D341Med (cell line): ENCODE results near the gene FBRS.
A peak's percentile ranks its signal among the peaks of the same experiment; 100 is the strongest.

Experiments
- DNase-seq: peaks from one replicate; pipeline ENCODE4 v3.0.0; 2012; ENCODE audit warnings: low spot score

Gene FBRS

DNA sequence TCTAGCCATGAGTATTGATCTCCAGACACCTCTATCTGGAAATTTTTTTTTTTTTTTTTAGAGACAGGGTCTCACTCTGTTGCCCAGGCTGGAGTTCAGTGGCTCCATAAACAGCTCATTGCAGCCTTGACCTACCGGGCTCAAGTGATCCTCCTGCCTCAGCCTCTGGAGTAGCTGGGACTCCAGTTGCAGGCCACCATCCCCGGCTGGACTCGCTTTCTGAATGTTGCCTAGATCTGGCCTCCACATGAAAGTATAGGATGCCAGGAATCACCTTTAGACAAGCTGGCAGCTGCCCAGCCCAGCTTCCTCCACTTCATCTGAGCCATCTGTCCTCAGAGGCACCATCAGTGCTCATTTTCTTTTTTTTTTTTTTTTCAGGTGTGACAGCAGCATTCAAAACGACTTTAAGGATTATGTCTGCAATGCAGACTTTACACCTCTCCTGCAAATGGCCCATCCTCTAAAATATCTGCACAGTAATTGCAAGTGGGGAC is 13.8 kb upstream of the FBRS start:
- DNase-seq = no peak

DNA sequence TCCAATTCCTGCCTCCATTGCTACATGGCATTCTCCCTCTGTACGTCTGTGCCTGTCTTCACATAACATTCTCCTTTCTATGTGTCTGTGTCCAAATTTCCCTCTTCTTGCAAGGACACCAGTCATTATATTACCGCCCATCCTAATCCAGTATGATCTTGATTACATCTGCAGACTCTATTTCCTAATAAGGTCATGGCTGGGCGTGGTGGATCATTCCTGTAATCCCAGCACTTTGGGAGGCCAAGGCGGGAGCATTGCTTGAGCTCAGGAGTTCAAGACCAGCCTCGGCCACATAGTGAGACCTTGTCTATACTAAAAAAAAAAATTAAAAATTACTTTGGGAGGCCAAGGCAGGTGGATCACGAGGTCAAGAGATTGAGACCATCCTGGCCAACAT is 12.5 kb upstream of the FBRS start:
- DNase-seq = no peak

DNA sequence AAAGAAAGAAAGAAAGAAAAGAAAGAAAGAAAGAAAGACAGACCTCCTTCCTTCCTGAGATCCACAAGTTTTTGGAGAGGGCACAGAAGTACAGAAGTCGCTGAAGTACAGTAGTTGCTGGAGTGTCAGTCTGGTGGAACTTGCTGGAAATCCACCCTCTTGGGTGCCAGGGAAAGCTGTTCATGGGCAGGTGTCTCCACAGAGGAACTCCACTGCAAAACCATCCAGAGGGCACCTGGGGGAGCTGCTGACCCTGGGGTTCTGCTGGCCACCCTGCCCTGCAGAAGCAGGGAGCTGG is 11.0 kb upstream of the FBRS start:
- no peak for DNase-seq

DNA sequence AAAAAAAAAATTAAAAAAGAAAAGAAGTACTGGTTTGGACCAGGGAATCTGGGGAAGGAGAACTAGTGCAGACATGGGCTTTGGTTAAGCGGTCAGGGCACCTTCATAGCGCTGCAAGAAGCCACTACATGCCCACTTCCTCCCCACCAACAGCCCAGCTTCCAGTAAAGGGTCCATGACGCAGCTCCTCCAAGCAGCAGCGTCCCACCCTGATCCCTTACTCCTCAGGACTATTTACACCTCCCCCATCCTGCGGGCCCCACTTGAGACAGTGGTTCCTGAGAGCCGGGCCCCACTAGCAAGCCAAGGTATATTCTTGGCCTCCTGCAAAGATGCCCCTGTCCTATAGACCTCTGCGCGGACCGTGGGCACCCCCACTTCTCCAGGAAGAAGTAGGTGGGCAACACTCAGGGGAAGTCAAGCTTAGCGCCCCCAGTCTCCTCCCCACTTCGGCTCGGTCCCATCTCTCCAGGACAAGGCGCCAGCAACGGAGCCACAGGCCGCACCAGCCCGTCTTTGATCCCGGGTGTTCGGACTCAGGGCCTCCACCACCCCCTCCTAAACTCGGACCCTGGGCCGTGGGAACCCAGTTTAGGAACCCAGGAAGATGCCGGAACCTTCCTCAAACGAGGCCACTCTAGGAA is 8.4 kb upstream of the FBRS start:
- no peak for DNase-seq

DNA sequence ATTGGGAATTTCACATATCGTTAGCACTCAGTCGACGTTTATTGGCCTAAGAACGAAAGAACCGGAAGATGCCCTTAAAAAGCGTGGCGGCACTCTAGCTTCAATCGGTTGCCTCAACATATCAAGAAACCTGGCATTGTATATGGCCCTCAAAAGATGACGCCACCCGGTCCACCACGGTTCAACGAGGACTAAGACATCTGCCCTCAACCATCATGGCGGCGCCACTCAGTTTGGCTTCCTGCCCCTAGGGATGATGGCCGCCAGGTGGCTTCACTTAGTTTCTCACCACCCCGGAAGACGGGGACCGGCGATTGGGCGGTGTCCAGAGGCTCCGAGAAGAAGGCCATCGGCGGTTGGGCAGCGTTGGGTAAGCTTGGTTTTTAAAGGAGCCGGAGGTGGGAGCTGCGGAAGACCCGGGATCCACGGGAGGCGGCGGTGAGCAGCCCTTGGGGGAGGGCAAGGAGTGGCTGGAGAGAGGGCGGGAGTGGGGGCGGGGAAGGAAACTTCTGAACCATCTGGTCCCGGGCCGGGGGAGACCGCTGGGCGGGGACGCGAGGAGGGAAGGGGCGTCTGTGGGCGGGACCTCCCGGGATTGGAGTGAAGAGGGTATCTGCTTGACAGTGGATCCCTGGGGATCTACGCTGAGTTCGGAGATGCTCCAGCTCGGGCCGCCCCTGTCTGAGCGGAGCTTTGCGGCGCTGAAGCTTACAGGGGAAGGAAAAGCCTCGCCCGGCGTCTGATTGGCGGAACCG is 7.7 kb upstream of the FBRS start, which contains the start of gene PRR14:
PRR14 (plus strand) TSS at position 592 of the 755 bp plus-strand sequence. CDS start 686 bp downstream, outside the sequence.
- DNase-seq = peak; percentile 93

DNA sequence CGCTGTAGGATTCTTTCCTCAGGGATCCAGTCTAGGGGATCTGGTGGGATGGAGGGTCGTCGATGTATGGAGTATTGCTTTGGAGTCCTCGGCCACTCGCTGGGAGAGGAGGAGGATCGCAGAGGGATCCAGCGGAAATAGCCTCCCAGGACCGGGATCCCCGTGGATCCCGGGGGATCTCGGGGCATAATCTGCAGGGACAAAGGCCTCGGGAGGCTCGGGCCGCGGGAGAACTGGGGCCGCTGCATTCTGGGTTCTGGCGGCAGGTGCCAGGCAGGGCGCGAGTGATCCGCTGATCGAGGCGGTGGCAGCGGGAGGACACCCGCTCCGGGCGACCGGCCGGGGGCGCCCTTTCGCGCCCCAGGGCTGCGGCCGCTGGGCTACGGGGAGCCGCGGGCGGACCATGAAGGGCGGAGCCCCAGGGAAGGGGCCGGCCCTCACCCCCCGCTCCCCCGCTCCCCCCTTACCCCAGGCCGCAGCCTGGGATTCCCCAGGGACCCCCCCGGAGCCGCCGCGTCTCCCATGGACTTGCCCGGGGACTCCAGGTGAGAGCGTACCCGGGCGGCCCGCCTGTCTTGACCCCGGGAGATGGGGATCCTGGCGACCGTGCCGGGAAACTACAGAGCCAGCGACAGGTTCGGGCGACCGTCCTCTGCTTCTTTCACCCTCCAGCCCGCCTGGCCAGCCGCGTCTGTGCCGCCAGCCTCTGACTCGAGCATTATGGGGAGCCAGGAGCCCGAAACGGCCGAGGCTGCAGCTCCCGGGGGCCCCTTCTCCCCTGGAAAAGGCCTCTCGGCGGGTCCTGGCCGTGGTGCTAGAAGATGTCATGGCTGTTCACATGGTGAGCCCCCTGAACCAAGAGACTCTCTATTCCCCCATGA is 6.9 kb upstream of the FBRS start:
- DNase-seq = peak; percentile 89

DNA sequence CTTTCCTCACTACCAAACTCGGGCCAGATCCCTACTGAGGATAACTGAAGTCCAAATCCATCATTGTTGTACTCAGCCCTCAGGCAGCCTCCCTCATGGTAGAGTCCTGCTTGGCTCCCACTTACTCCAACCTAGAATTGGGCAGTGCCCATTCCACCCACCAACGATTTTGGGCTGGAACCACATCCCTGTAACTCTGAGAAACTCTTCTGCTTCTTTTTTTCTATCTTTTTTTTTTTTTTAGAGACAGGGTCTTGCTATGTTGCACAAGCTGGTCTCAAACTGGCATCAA is 6.3 kb upstream of the FBRS start:
- no peak for DNase-seq

DNA sequence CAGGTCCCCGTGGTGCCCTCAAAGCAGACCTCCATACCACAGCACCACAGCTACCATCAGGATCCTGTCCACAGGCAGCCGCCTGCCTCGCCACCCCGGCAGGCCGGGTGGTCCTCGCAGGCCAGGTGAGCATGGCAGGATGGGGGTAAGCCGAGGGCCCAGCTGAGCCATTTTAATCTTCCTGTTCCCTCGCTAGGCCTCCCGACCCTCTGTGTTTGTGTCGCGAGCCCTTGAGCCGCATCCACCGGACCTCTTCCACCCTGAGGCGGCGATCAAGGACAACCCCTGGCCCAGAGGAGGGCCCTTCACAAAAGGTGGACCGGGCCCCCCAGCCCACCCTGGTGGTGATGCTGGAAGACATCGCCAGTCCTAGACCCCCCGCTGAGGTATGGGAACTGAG is 5.5 kb upstream of the FBRS start:
- no peak for DNase-seq

DNA sequence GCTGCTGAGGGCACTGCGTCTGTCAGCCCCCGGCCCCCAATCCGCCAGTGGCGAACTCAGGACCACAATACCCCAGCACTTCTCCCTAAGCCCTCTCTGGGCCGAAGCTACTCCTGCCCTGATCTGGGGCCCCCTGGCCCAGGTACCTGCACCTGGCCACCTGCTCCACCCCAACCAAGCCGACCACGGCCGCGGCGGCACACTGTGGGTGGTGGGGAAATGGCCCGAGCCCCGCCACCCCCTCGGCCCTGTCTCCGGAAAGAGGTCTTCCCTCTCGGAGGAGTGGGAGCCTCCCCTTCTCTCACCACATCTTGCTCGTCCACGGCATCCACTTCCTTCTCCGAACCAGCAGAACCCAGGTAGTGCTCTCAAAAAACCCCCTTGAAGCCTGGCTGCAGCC is 3.4 kb upstream of the FBRS start:
- no peak for DNase-seq

DNA sequence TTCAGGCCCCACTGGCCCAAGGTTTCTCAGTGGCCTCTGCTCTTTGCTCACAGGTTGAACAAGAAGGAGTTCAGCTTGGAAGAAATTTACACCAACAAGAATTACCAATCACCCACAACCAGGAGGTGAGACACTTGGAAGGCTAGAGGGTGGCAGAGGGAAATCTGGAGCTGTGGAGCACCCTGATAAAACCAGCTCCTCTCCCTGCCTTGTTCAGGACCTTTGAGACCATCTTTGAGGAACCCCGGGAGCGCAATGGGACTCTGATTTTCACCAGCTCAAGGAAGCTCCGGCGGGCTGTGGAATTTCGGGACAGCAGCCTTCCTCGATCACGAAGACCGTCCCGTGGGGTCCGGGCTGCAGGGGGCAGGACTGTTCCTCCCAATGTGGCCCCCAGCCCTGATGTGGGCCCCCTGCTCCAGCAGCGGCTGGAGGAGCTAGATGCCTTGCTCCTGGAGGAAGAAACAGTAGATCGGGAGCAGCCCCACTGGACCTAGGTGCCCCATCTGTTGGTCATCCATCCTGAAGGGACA is 2.4 kb upstream of the FBRS start:
- DNase-seq = no peak

DNA sequence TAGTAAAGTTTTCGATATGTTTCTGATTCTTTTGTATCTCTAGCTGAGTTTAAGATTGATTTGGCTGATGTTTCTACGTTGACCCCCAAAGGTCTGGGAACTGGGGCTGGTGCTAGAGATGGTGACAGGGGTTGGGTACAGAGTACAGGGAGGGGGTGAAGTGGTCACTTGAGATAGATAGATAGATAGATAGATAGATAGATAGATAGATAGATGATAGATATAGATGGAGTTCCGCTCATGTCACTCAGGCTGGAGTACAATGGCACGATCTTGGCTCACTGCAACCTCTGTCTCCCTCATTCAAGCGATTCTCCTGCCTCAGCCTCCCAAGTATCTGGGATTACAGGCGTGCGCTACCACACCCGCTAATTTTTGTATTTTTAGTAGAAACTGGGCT is 1.8 kb upstream of the FBRS start:
- DNase-seq = no peak

DNA sequence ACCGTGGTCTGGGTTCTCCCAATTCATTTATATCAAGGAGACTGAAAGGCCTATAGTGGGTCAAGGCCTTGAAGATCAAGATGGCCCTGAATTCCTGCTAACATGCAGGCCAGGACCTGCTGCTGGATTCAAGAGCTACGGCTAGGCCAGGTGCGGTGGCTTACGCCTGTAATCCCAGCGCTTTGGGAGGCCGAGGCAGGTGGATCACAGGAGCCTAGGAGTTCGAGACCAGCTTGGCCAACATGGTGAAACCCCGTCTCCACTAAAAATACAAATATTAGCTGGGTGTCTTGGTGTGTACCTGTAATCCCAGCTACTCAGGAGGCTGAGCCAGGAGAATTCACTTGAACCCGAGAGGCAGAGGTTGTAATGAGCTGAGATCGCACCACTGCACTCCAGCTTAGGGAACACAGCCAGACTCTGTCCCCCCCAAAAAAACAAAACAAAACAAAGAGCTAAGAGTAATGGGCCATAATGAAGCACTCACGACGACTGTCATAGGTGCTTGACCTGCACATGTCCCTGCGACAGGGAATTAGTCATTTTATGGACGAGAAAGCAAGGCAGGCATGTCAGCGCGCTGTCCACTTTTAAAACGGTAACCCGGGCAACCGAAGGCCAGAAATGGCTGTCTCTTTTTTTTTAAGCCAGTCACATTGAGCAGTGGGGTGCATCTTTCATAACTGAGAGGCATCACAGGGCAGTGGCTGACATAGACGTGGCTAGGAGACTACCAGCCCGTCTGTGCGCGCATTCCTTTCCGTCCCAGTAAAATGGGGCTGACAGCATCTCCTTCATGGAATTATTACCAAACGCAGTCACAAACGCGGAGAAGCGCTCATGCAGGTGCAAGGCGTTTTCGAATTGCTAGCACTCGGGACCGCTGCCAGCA is 1.0 kb upstream of the FBRS start:
- DNase-seq = no peak

DNA sequence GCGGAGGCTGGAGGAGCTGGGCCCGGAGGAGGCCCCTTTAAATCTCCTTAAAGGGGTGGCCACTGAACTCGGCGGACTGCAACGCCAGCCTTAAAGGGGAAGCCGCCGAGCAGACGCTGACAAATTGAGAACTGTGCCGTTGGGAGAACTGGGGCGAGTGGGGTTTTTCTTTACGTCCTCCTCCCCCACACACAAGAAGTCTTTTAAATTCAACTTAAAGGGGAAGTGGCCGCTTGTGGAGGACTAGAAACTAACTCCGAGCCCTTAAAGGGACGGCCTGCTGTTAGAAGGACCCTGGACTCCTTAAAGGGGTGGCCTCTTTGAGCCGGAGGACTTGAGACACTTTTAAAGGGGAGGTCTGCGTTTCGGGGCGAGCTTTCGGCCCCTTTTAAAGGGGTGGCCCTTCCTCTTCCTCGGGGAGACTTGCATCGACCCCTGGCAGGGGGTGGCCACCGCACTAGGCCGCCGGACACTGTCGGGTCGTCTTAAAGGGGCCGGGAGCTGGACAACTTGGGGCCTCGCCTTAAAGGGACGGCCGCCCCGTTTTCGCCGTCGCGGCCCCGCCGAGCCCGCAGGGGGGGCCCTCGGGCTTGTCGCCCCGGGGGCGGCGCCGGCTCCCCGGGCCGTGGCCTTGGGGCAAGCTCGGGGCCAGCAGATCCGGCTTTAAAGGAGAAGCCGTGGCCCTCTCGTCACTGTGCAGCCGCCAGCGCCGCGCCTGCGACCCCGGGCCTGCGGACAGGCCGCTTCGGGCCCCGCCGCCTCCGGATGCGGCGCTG is 688 bp downstream of the FBRS start:
- DNase-seq = peak; percentile 87

DNA sequence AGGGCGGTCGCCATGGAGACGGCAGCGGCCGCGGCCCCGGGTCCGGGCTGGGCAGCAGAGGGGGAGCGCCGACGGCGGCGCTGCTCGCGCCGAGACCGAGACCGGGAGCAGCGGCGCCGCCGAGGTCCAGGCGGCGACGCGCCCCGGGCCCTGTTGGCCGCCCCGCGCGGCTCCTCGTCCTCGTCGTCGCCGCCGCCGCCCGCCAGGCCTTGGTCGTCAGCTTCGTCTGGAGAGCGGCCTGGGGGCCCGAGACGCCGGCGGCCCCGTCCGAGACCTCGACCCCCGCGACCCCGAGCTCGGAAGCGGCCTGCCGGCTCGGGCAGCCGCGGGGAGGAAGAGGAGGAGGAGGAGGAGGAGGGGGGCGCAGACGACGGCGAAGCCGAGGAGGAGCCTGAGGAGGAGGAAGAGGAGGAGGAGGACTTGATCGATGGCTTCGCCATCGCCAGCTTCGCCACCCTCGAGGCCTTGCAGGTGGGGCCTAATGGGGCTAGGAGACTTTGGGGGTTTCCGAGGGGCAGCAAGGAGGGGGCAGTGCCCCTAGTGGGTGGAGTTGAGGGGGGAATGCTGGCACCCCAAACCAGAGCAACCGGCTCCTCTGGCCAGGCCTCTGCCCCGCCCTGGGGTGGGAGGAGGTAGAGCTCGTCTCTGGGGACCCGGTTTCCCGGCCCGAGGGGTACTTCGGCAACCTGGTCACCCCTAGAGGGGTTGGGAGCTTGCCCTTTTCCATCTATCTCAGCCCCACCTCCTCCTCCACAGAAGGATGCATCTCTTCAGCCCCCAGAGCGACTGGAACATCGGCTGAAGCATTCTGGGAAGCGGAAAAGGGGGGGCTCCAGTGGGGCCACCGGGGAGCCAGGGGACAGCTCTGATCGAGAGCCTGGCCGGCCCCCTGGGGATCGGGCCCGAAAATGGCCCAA is 1.5 kb downstream of the FBRS start:
- DNase-seq = no peak

DNA sequence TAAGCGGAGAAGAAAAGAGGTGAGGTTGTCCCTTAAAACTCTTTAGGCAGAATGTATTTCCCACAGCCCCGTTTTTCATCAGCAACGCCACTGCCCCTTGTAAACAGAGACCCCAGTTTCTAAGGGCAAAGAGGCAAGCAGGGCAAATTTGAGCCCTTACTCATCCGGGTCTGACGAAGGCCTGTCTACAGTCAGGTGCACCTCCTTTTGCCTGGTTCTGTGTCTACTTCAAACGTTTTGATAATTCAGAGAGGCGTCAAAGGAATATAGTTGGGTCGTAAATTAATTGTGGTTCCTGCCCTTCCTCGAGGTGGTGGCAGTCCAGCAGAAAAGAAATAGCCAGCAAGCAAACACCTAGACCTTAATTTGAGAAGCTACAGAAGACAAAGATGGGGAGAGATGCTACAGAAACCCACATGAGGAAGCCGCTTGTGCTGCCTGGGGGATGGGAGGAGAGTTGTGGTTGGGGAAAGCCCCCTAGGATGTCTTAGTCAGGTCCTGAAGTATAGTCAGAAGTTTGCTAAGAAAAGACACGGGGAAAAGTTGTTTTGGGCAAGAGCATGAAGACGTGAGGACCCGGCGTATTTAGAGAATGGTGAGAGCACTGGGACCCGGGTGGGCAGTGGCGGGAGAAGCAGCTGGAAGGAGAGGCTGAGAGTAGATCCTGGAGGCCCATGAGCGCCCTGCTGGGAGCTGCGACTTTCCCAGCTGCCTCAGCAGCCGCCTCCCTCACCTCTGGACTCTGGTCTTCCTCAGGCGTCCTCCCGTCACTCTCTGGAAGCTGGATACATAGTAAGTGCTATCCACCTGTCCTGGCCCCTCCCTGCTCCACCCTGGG is 2.4 kb downstream of the FBRS start:
- DNase-seq = no peak

DNA sequence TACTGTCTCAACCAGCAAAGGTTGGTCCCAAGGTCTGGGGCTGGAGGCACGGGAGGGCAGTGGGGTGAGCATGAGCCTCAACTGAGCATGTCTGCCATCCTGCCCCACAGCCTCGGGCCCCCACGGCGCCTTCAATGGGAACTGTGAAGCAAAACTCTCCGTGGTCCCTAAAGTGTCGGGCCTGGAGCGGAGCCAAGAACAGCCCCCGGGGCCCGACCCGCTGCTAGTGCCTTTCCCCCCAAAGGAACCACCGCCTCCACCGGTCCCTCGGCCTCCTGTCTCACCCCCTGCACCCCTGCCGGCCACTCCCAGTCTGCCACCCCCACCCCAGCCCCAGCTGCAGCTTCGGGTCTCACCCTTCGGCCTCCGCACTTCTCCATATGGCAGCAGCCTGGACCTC is 4.2 kb downstream of the FBRS start:
- no peak for DNase-seq

DNA sequence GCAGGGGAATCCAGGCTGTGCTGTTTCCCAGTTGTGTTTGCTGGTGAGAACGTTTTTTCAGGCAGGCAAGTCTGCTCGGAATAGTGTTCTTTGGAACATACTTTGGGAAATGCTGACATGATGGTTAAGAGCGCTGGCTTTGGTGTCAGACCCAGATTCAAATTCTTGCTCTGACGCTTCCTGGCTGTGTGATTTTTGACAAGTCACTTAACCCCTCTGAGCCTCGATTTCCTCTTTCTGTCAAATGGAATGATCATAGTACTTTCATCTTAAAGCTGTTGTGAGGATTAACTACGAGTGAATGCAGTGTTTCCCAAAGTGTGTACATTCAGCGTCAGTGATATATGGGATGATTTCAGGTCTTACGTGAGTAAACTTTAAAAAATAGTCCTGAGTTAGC is 4.8 kb downstream of the FBRS start:
- no peak for DNase-seq

DNA sequence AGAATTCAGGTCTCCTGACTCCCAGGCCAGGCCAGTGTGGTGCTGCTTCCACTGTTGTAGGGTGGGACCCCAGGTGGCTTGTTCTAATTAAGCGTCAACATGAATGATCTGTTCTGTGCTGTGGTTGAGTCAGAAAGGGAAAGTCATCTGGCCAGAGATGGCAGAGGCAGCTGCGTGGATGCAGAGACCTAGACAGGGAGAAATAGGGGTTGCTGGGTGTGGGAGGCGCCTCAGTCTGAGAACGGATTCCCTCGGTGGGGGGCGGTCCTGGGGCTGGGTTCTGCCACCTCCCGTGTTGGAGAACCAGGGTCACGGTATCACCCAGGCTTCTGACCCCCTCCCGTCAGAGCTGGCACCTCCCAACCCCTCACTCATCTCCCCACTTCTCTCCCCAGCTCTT is 5.6 kb downstream of the FBRS start:
- DNase-seq = no peak

DNA sequence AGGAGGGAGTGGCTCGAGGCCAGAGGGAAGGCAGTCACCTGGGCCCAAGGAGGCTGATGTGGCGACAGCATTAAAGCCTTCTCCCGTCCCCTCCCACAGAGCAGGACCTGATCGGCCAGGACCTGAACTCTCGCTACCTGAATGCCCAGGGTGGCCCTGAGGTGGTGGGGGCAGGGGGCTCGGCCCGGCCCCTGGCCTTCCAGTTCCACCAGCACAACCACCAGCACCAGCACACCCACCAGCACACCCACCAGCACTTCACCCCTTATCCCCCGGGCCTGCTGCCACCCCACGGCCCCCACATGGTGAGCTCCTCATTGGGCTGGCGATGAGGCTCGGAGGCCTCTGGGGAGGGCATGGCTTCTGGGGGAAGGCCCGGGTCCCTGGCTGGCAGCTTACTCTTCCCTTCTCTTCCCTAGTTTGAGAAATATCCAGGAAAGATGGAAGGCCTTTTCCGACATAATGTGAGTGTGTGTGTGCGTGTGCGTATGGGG is 6.4 kb downstream of the FBRS start:
- no peak for DNase-seq
